GM12878 (cell line): ENCODE data around the gene HSPA4. TPM values are rescaled to one million over a fixed set of nuclear protein-coding genes. Genes with fewer than 3 reads are reported as not detected.

ENCODE experiments used
- ATAC-seq: fragments of 200-7000 bp; cut with Tn5 transposase; 3 replicates; pipeline ENCODE4 v1.9.1; 2020; ENCODE audit warnings: mild to moderate bottlenecking, moderate library complexity
- BruUV-seq: library from RNA; stranded (reverse); fragments of 400-500 nt; replicated peaks from 2 replicates; lab custom pipeline; 2021; lab: Mats Ljungman, UMichigan
- CTCF ChIA-PET: fragments of 300-600 bp; sonication (Branson Sonifier 250); formaldehyde crosslinking; extraction: SDS; loops from one replicate; lab custom pipeline; 2021; ENCODE audit warnings: inconsistent platforms; lab: Yijun Ruan, JAX
- POLR2A ChIA-PET: fragments of 350-600 bp; formaldehyde crosslinking; extraction: SDS; loops from one replicate; lab custom pipeline; 2021; ENCODE audit warnings: inconsistent platforms; lab: Charles Lee
- RAD21 ChIA-PET: fragments of 300-600 bp; sonication (Branson Sonifier 250); formaldehyde crosslinking; loops from one replicate; lab custom pipeline; 2023; ENCODE audit warnings: antibody characterized with exemption; ENCODE audit not compliant: unreplicated experiment; lab: Charles Lee
- SMC1A ChIA-PET: fragments of 300-600 bp; sonication (Branson Sonifier 250); formaldehyde crosslinking; loops from one replicate; lab custom pipeline; 2023; ENCODE audit not compliant: unreplicated experiment, uncharacterized antibody; lab: Charles Lee
- DNase-seq: peaks from one replicate; pipeline ENCODE4 v3.0.0-alpha.2; 2011; ENCODE audit warnings: low read depth, low spot score
- FAIRE-seq: peaks from 3 replicates; lab custom pipeline; 2011; peaks lifted over from hg19 to GRCh38; lab: Jason Lieb, UNC
- H2AFZ ChIP-seq: 2 replicates; pipeline ENCODE4 v1.6.0; 2011; ENCODE audit warnings: low read depth, low read length, control low read depth; ENCODE audit not compliant: control insufficient read depth
- H3K27ac ChIP-seq: 2 replicates; pipeline ENCODE4 v1.5.1; 2011; ENCODE audit warnings: control low read depth; ENCODE audit not compliant: control insufficient read depth, insufficient read depth
- H3K27me3 ChIP-seq, 2 experiments: replicated peaks in 1 of 2; 2 replicates each; pipeline versions ENCODE4 v1.6.0 to v1.6.1; 2011; ENCODE audit warnings: low read length in 1 of 2; ENCODE audit not compliant: control insufficient read depth in 2 of 2, insufficient read depth in 2 of 2
- H3K36me3 ChIP-seq, 2 experiments: 2 replicates each; pipeline ENCODE4 v1.5.1; 2011; ENCODE audit warnings: low read length in 1 of 2; ENCODE audit not compliant: control insufficient read depth in 2 of 2, insufficient read depth in 2 of 2
- H3K4me1 ChIP-seq: 2 replicates; pipeline ENCODE4 v1.6.1; 2011; ENCODE audit warnings: mild to moderate bottlenecking, low read length, moderate library complexity, mixed read lengths; ENCODE audit not compliant: control insufficient read depth, insufficient read depth
- H3K4me2 ChIP-seq: 2 replicates; pipeline ENCODE4 v1.6.0; 2011; ENCODE audit warnings: control low read depth; ENCODE audit not compliant: control insufficient read depth, insufficient read depth
- H3K4me3 ChIP-seq: fragments of 200-600 bp; sonication (generic); 2 replicates; pipeline ENCODE4 v1.5.1; 2016
- H3K79me2 ChIP-seq: 2 replicates; pipeline ENCODE4 v1.6.0; 2011; ENCODE audit warnings: low read length; ENCODE audit not compliant: control insufficient read depth, insufficient read depth
- H3K9ac ChIP-seq: 2 replicates; pipeline ENCODE4 v1.8.0; 2011; ENCODE audit warnings: low read length, control low read depth, mixed read lengths; ENCODE audit not compliant: control insufficient read depth, insufficient read depth
- H3K9me3 ChIP-seq: replicated peaks from 3 replicates; pipeline ENCODE4 v1.5.1; 2011; ENCODE audit warnings: mild to moderate bottlenecking, low read length; ENCODE audit not compliant: control insufficient read depth, insufficient read depth
- H4K20me1 ChIP-seq: 2 replicates; pipeline ENCODE4 v1.6.0; 2011; ENCODE audit not compliant: control insufficient read depth, insufficient read depth
- EP300 ChIP-seq, 2 experiments: fragments of 150-350 bp in 1 of 2; IDR thresholded peaks; 2 replicates each; pipeline ENCODE4 v1.6.1; 2011 to 2012; ENCODE audit warnings: low read depth in 2 of 2, low read length in 2 of 2, borderline replicate concordance in 1 of 2, improper control_type of control experiment in 1 of 2, inconsistent platforms in 1 of 2; ENCODE audit not compliant: control insufficient read depth in 1 of 2
- MYC ChIP-seq: IDR thresholded peaks from 2 replicates; pipeline ENCODE4 v1.6.1; 2011; ENCODE audit warnings: mild to moderate bottlenecking, low read length, moderate library complexity, inconsistent platforms; ENCODE audit not compliant: insufficient read depth, insufficient replicate concordance, insufficient read length, severe bottlenecking
- SIX5 ChIP-seq: IDR thresholded peaks from 2 replicates; pipeline ENCODE4 v1.6.1; 2011; ENCODE audit warnings: mild to moderate bottlenecking, low read depth, low read length, moderate library complexity; ENCODE audit not compliant: severe bottlenecking
- SPI1 ChIP-seq: IDR thresholded peaks from 2 replicates; pipeline ENCODE4 v1.6.1; 2011; ENCODE audit warnings: low read depth, mild to moderate bottlenecking, low read length, moderate library complexity, borderline replicate concordance; ENCODE audit not compliant: insufficient read depth
- SREBF2 ChIP-seq: IDR thresholded peaks from 2 replicates; pipeline ENCODE4 v1.6.1; 2012; ENCODE audit warnings: mild to moderate bottlenecking, low read length
- ZSCAN29 ChIP-seq: fragments of 450-650 bp; IDR thresholded peaks from 2 replicates; pipeline ENCODE4 v1.6.1; 2017; ENCODE audit warnings: mild to moderate bottlenecking, moderate library complexity
- WGBS: methylation state at CpG from one replicate; pipeline ENCODE4 v1.1.6; 2016; ENCODE audit warnings: low lambda C conversion rate; ENCODE audit not compliant: insufficient replicate concordance, insufficient coverage; ENCODE audit errors: missing lambda C conversion rate; 5-methylcytosine and 5-hydroxymethylcytosine counted together
- in situ Hi-C: fragments of 300-500 bp; cut with MboI; formaldehyde crosslinking; loops from 9 replicates; pipeline ENCODE4 v1.14.3; 2018; ENCODE audit warnings: mixed read lengths
- intact Hi-C: fragments of 100-400 bp; cut with micrococcal nuclease; formaldehyde crosslinking; loops from one replicate; pipeline ENCODE4 v1.14.2; 2022; ENCODE audit not compliant: unreplicated experiment
- polyA plus RNA-seq, 11 experiments: library from polyadenylated mRNA; depleted of rRNA in 4 of 11; unstranded in 6 of 11; stranded (reverse) in 5 of 11; fragments of >200 nt; fragmentation: Nextera tagmentation in 4 of 11; fragmentation: Illumina TruSeq in 1 of 11; extraction: Ambion mirVana in 4 of 11; extraction: Trizol in 1 of 11; gene quantifications; 1 replicate in 1 of 11; 2 replicates in 10 of 11; pipeline versions ENCODE4 v1.2.1 to v1.2.3, GENCODE V29; 2011 to 2016; ENCODE audit warnings: inconsistent platforms in 2 of 11, missing spikeins in 2 of 11, low read depth in 1 of 11
- total RNA-seq, 4 experiments: library from RNA; depleted of rRNA in 3 of 4; stranded (reverse); fragments of >200 nt in 3 of 4; fragmentation: Illumina TruSeq in 1 of 4; extraction: Trizol in 1 of 4; gene quantifications; 2 replicates each; pipeline versions ENCODE4 v1.2.1 to v1.2.3, GENCODE V29; 2013 to 2021
- TF ChIP-seq, protein P1 (sequence below): fragments of 450-650 bp; IDR thresholded peaks from 2 replicates; pipeline ENCODE4 v1.6.1; 2016; ENCODE audit warnings: mild to moderate bottlenecking
- TF ChIP-seq, protein P2 (sequence below): fragments of 450-650 bp; IDR thresholded peaks from 2 replicates; pipeline ENCODE4 v1.6.1; 2018; ENCODE audit warnings: borderline replicate concordance, mild to moderate bottlenecking; ENCODE audit not compliant: partially characterized antibody

HSPA4 gene
- total and polyA plus RNA-seq, 10 of the 15 experiments (the other 5 are each of a cell fraction or from before 2014, with no cell fraction given): 61.6 to 234 (median 116) TPM

DNA sequence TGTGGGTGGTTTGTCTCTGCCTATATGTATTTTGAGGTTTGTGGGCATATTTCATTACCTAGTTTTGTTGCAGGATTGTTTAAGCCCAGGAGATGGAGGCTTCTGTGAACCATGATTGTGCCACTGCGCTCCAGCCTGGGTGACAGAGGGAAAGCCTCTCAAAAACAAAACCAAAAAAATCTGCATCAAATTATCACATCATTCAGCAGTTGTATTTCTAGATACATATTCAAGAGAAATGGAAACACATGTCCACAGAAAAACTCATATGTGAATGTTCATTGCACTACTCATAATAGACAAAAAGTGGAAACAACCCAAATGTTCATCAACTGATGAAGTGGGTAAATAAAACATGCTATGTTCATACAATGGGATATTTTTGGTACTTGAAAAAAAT, 29.9 kb downstream of the HSPA4 start:
- DNase-seq: no peak
- Histone ChIP-seq H2AFZ (no peak overlapping the region), H3K27ac (no peak overlapping the region), H3K4me3 (no peak overlapping the region), H3K4me2 (no peak overlapping the region), H3K4me1 (no peaks in the 10 kb centered on the region), H3K9ac (no peak overlapping the region), H3K79me2 (peaks cover 8% of the 10 kb centered on the region), H3K27me3 (no peaks in the 10 kb centered on the region), H4K20me1 (no peaks in the 10 kb centered on the region), H3K9me3 (no peaks in the 10 kb centered on the region)
- intact Hi-C loops (no loop called here), in situ Hi-C loops (no loop called here)
- WGBS: 100% methylated on average over 1 of the region's 1 CpG
- ChIA-PET CTCF (no interaction called here), POLR2A (no interaction called here), SMC1A (no interaction called here), RAD21 (no interaction called here)
- no peak for FAIRE-seq
- BruUV-seq: TSS peak; percentile 14
- no peak for ATAC-seq
- TF ChIP-seq SPI1 (no peak), ZSCAN29 (no peak), SIX5 (no peak), SREBF2 (no peak), EP300 (IDR thresholded peaks at IDR 0.05; ENCODE audit: borderline replicate concordance in 1 of 2, control insufficient read depth in 1 of 2, low read depth in 2 of 2, low read length in 2 of 2) (no peak), MYC (no peak)
- TF ChIP-seq, protein P1, sequence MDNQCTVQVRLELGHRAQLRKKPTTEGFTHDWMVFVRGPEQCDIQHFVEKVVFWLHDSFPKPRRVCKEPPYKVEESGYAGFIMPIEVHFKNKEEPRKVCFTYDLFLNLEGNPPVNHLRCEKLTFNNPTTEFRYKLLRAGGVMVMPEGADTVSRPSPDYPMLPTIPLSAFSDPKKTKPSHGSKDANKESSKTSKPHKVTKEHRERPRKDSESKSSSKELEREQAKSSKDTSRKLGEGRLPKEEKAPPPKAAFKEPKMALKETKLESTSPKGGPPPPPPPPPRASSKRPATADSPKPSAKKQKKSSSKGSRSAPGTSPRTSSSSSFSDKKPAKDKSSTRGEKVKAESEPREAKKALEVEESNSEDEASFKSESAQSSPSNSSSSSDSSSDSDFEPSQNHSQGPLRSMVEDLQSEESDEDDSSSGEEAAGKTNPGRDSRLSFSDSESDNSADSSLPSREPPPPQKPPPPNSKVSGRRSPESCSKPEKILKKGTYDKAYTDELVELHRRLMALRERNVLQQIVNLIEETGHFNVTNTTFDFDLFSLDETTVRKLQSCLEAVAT: no peak
- TF ChIP-seq, protein P2, sequence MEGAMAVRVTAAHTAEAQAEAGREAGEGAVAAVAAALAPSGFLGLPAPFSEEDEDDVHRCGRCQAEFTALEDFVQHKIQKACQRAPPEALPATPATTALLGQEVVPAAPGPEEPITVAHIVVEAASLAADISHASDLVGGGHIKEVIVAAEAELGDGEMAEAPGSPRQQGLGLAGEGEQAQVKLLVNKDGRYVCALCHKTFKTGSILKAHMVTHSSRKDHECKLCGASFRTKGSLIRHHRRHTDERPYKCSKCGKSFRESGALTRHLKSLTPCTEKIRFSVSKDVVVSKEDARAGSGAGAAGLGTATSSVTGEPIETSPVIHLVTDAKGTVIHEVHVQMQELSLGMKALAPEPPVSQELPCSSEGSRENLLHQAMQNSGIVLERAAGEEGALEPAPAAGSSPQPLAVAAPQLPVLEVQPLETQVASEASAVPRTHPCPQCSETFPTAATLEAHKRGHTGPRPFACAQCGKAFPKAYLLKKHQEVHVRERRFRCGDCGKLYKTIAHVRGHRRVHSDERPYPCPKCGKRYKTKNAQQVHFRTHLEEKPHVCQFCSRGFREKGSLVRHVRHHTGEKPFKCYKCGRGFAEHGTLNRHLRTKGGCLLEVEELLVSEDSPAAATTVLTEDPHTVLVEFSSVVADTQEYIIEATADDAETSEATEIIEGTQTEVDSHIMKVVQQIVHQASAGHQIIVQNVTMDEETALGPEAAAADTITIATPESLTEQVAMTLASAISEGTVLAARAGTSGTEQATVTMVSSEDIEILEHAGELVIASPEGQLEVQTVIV: no peak
- TF ChIP-seq, all 136 proteins: peak for 0
- H3K36me3 ChIP-seq: peaks cover 1 to 11% of the 10 kb centered on the region in 2 experiments; a peak in 3 of 4 replicates
